HepG2 (cell line): Measurements from ENCODE around the gene IWS1. TPM values are rescaled to one million over a fixed set of nuclear protein-coding genes. Genes with fewer than 3 reads are reported as not detected.

Source experiments
- ASH2L ChIP-seq: fragments of 300-600, 200-600 bp; sonication (generic); IDR thresholded peaks from 2 replicates; pipeline ENCODE4 v1.7.0; 2017; ENCODE audit warnings: low read depth, mild to moderate bottlenecking, moderate library complexity, mixed read lengths, low read length; ENCODE audit not compliant: insufficient read length
- EEA1 ChIP-seq: sonication (generic); formaldehyde crosslinking; IDR thresholded peaks from 2 replicates; pipeline ENCODE4 v1.5.1; 2020; ENCODE audit warnings: mild to moderate bottlenecking, missing genetic modification reagents, borderline replicate concordance
- JARID2 ChIP-seq: sonication (generic); formaldehyde crosslinking; IDR thresholded peaks from 2 replicates; pipeline ENCODE4 v1.8.1; 2023; ENCODE audit warnings: missing genetic modification reagents, inconsistent platforms; ENCODE audit not compliant: insufficient replicate concordance
- NFIB ChIP-seq: sonication (generic); formaldehyde crosslinking; IDR thresholded peaks from 2 replicates; pipeline ENCODE4 v1.9.0; 2021; ENCODE audit warnings: missing genetic modification reagents, mild to moderate bottlenecking, borderline replicate concordance
- SOX13 ChIP-seq, 3 experiments: fragments of 450-650 bp in 1 of 3; sonication (generic) in 1 of 3; formaldehyde crosslinking in 1 of 3; IDR thresholded peaks in 2 of 3; conservative IDR thresholded peaks in 1 of 3; 2 replicates each; pipeline versions ENCODE4 v1.5.0 to v1.6.1; 2016 to 2020; ENCODE audit warnings: antibody characterized with exemption in 1 of 3, mild to moderate bottlenecking in 1 of 3, missing compliant biosample characterization in 1 of 3, missing genetic modification reagents in 1 of 3, moderate library complexity in 1 of 3
- SP1 ChIP-seq, 2 experiments: fragments of 450-650 bp in 1 of 2; sonication (generic) in 1 of 2; formaldehyde crosslinking in 1 of 2; IDR thresholded peaks; 2 replicates each; pipeline versions ENCODE4 v1.4.0 to v1.6.1; 2016 to 2020; ENCODE audit warnings: missing genetic modification reagents in 1 of 2
- U2AF2 ChIP-seq: fragments of 200-400 bp; formaldehyde crosslinking; IDR thresholded peaks from 2 replicates; pipeline ENCODE4 v1.6.1; 2017; ENCODE audit warnings: low read depth, mild to moderate bottlenecking, low read length
- XRCC5 ChIP-seq: fragments of 200-400 bp; formaldehyde crosslinking; optimal IDR thresholded peaks from 2 replicates; pipeline ENCODE3; 2017; ENCODE audit warnings: mild to moderate bottlenecking, low read length
- ZFAT ChIP-seq: sonication (generic); formaldehyde crosslinking; conservative IDR thresholded peaks from 2 replicates; pipeline ENCODE4 v1.8.1; 2023; ENCODE audit warnings: missing genetic modification reagents, inconsistent platforms
- ZFP62 ChIP-seq: sonication (generic); formaldehyde crosslinking; IDR thresholded peaks from 2 replicates; pipeline ENCODE4 v1.4.0; 2020; ENCODE audit warnings: missing genetic modification reagents
- ZNF484 ChIP-seq: sonication (generic); formaldehyde crosslinking; IDR thresholded peaks from 2 replicates; pipeline ENCODE4 v1.5.1; 2020; ENCODE audit warnings: mild to moderate bottlenecking, low read depth, missing genetic modification reagents, borderline replicate concordance
- polyA plus RNA-seq, 8 experiments: library from polyadenylated mRNA; depleted of rRNA in 3 of 8; stranded (reverse) in 7 of 8; unstranded in 1 of 8; fragments of >200 nt; fragmentation: Illumina TruSeq in 4 of 8; extraction: Trizol in 4 of 8; gene quantifications; 2 replicates each; pipeline versions ENCODE4 v1.2.1 to v1.2.3, GENCODE V29; 2011 to 2016; ENCODE audit warnings: low read depth in 4 of 8, missing spikeins in 1 of 8, mixed read lengths in 1 of 8; ENCODE audit not compliant: insufficient read depth in 1 of 8
- total RNA-seq, 5 experiments: library from RNA; depleted of rRNA; stranded (reverse); fragments of >200 nt; fragmentation: Illumina TruSeq; extraction: Trizol; gene quantifications; 2 replicates each; pipeline ENCODE4 v1.2.3, GENCODE V29; 2016; ENCODE audit warnings: low read depth in 1 of 5
- TF ChIP-seq, protein P1 (sequence below): sonication (generic); formaldehyde crosslinking; IDR thresholded peaks from 2 replicates; pipeline ENCODE4 v1.5.0; 2020; ENCODE audit warnings: missing genetic modification reagents, mild to moderate bottlenecking, borderline replicate concordance
- TF ChIP-seq, protein P2 (sequence below): sonication (generic); formaldehyde crosslinking; IDR thresholded peaks from 2 replicates; pipeline ENCODE4 v1.5.0; 2020; ENCODE audit warnings: mild to moderate bottlenecking, missing genetic modification reagents
- TF ChIP-seq, protein P3 (sequence below): sonication (generic); formaldehyde crosslinking; IDR thresholded peaks from 2 replicates; pipeline ENCODE4 v1.5.0; 2020; ENCODE audit warnings: missing genetic modification reagents
- TF ChIP-seq, protein P4 (sequence below): sonication (generic); formaldehyde crosslinking; IDR thresholded peaks from 2 replicates; pipeline ENCODE4 v1.8.1; 2023; ENCODE audit warnings: mild to moderate bottlenecking, missing genetic modification reagents, borderline replicate concordance
- TF ChIP-seq, protein P5 (sequence below): sonication (generic); formaldehyde crosslinking; IDR thresholded peaks from 2 replicates; pipeline ENCODE4 v1.4.0; 2020; ENCODE audit warnings: mild to moderate bottlenecking, low read depth, missing genetic modification reagents

The IWS1 gene
- total and polyA plus RNA-seq, 2 of the 13 experiments (the other 11 are each of a cell fraction or from before 2014, with no cell fraction given), result 28.9 to 62.3 TPM

DNA sequence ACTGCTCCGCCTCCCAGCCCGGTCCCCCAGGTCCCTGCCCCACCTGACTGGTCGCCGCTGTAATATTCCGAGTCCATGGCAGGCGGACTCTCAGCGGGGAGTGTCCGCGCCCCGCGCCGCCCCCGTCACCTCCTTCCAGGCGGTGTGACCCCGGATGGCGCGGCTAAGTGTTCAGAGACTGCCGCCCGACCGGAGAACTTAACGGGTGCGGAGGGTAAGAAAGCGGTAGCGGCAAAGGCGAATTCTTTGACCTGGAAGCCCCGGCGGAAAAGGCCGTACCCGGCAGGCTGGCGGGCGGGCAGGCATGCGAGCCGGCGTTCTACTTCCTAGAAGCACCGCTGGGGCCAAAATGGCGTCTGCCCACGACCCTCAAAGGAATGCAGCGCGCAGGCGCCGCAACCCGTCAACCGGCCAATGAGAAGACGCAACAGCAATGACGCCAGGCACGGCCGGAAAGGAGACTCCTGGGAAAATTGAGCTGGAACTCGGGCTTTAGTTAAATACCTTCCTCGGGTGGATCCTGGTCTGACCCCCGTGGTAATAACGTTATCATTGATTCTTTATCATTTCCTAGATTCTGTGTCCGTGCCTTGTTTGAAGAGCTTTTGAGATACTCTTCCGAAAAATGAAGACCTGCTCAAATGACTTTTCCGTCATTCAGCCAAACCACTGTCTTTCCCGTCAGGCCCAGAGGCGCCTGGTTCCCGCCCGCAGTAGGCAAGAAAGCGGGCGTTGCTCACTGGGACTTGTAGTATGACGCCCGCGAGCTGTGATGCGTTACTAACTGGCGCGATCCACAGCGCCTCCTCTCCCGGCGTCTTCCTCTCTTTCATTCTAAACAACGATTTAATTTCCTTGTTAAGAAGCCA is at the start of gene IWS1 (continued):
- TF ChIP-seq SP1 (IDR thresholded peaks at IDR 0.05) (no peak), SP1 (CRISPR knock-in tag; IDR thresholded peaks at IDR 0.05) (peak; percentile 35; the same call in 1 of the 2 replicates), NFIB (CRISPR knock-in tag) (no peak), JARID2 (CRISPR knock-in tag) (no peak), SOX13 (IDR thresholded peaks at IDR 0.05) (no peak), SOX13 (CRISPR knock-in tag; conservative IDR thresholded peaks at IDR 0.05 in 1 of 2, IDR thresholded peaks at IDR 0.05 in 1 of 2) (peak in 1 of 2 experiments; percentile 8; a peak in 1 of 4 replicates), ZNF484 (CRISPR knock-in tag) (peak; percentile 53; the same call in 1 of the 2 replicates), ZFAT (CRISPR knock-in tag) (no peak; the same call in 1 of the 2 replicates), ASH2L (peak; percentile 79), U2AF2 (no peak), EEA1 (CRISPR knock-in tag) (no peak), ZFP62 (CRISPR knock-in tag) (no peak), XRCC5 (peak; percentile 74)
- TF ChIP-seq, protein P1, sequence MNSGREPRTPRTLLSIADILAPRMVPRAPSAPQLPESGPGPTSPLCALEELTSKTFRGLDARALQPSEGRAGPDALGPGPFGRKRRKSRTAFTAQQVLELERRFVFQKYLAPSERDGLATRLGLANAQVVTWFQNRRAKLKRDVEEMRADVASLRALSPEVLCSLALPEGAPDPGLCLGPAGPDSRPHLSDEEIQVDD (CRISPR knock-in tag), result 0 out of 2 replicates have a peak, but pooled peaks have one; percentile 72
- TF ChIP-seq, protein P2, sequence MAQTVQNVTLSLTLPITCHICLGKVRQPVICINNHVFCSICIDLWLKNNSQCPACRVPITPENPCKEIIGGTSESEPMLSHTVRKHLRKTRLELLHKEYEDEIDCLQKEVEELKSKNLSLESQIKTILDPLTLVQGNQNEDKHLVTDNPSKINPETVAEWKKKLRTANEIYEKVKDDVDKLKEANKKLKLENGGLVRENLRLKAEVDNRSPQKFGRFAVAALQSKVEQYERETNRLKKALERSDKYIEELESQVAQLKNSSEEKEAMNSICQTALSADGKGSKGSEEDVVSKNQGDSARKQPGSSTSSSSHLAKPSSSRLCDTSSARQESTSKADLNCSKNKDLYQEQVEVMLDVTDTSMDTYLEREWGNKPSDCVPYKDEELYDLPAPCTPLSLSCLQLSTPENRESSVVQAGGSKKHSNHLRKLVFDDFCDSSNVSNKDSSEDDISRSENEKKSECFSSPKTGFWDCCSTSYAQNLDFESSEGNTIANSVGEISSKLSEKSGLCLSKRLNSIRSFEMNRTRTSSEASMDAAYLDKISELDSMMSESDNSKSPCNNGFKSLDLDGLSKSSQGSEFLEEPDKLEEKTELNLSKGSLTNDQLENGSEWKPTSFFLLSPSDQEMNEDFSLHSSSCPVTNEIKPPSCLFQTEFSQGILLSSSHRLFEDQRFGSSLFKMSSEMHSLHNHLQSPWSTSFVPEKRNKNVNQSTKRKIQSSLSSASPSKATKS (CRISPR knock-in tag), result no peak
- TF ChIP-seq, protein P3, sequence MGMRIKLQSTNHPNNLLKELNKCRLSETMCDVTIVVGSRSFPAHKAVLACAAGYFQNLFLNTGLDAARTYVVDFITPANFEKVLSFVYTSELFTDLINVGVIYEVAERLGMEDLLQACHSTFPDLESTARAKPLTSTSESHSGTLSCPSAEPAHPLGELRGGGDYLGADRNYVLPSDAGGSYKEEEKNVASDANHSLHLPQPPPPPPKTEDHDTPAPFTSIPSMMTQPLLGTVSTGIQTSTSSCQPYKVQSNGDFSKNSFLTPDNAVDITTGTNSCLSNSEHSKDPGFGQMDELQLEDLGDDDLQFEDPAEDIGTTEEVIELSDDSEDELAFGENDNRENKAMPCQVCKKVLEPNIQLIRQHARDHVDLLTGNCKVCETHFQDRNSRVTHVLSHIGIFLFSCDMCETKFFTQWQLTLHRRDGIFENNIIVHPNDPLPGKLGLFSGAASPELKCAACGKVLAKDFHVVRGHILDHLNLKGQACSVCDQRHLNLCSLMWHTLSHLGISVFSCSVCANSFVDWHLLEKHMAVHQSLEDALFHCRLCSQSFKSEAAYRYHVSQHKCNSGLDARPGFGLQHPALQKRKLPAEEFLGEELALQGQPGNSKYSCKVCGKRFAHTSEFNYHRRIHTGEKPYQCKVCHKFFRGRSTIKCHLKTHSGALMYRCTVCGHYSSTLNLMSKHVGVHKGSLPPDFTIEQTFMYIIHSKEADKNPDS, result no peak
- TF ChIP-seq, protein P4, sequence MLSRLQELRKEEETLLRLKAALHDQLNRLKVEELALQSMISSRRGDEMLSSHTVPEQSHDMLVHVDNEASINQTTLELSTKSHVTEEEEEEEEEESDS (CRISPR knock-in tag), result peak; percentile 86; the same call in 1 of the 2 replicates
- TF ChIP-seq, protein P5, sequence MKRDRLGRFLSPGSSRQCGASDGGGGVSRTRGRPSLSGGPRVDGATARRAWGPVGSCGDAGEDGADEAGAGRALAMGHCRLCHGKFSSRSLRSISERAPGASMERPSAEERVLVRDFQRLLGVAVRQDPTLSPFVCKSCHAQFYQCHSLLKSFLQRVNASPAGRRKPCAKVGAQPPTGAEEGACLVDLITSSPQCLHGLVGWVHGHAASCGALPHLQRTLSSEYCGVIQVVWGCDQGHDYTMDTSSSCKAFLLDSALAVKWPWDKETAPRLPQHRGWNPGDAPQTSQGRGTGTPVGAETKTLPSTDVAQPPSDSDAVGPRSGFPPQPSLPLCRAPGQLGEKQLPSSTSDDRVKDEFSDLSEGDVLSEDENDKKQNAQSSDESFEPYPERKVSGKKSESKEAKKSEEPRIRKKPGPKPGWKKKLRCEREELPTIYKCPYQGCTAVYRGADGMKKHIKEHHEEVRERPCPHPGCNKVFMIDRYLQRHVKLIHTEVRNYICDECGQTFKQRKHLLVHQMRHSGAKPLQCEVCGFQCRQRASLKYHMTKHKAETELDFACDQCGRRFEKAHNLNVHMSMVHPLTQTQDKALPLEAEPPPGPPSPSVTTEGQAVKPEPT (CRISPR knock-in tag), result no peak
